SK-N-MC (cell line): ENCODE measurements around the gene NOTO.

Source experiments
- EZH2 ChIP-seq: fragments of 200-600 bp; sonication (generic); IDR thresholded peaks from one replicate; pipeline ENCODE4 v1.6.1; 2017; ENCODE audit warnings: antibody characterized with exemption
- FOXP2 ChIP-seq: optimal IDR thresholded peaks from 2 replicates; pipeline ENCODE3; 2011; ENCODE audit warnings: mild to moderate bottlenecking, moderate library complexity; ENCODE audit not compliant: insufficient read depth; ENCODE audit errors: extremely low read length, control extremely low read depth
- POLR2AphosphoS5 ChIP-seq: IDR thresholded peaks from 2 replicates; pipeline ENCODE4 v1.6.1; 2012; ENCODE audit warnings: mild to moderate bottlenecking, low read depth, low read length, borderline replicate concordance

DNA sequence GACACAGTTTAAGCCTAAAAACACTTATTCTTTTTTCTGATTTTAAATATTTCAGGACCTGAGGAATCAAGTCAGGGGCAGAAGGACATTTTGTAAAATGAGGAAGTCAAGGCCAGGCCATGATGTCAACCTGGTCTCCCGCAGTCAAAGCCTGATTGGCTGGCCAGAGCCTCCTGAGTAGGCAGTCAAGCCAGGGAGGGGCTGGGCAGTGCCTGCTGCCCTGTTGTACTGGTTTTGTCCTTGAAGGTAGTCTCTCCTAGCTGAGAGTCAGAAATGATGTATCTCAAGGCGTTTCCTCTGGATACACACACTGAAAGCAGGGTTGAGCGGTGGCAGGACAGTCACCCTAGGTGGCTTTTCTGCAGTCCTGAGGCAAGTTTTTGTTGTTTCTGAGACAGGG lies 51.5 kb downstream of the NOTO start:
- no peak; the same call in 1 of the 2 replicates for TF ChIP-seq POLR2AphosphoS5
- no peak for TF ChIP-seq EZH2
- no peak for TF ChIP-seq FOXP2
